IPS DF 19.7 (cell line): ENCODE measurements around the gene ADARB2.
"Not testable (repeated sequence)": the region's sequence is repeated elsewhere in the genome, so short reads cannot be mapped to it uniquely, and the experiment has no call there.

Source experiments
- DNase-seq: peaks from one replicate; pipeline ENCODE4 v3.0.0-alpha.2; 2013; ENCODE audit warnings: low read depth, low spot score

The ADARB2 gene

DNA sequence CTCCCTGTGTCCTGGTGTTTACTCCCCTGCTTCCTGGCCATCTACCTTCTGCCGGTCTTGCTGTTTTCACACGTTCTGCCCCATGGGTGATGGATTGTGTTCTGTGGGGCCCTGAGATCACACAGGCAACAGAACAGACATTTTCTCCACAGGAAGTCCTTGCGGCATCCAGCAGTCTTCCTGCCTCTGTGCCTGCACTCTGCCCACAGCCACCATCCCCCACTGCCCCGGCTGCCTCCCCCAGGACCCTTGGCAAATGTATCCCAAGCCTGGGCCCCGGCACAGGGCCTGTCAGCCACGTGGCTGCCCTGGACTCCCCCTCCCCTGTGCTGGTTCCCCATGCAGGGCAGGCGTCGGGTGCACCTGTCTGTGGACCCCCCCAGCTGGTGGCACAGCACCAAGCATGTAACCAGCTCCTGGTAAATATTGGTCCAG, 497.0 kb downstream of the ADARB2 start:
- peak; percentile 50 for DNase-seq

DNA sequence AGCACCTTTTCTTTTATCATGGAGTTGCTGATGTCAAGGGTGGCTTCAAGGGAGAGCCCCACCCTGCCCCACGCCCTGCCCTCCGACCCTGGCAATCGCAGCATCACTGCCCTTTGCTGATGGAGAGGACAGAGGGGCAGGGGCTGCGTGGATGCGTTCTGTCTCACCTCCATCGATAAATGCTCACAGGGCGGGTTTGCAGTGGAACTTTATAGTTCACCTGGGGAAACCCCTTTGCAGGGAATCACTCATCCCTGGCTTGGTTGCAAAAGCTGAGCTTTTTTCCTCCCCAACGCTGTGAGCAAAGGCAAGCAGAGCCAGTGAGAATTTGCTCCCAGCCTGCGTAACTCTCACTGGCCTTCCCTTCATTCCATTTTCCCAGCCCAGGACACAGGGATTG, 504.3 kb downstream of the ADARB2 start:
- no peak for DNase-seq

DNA sequence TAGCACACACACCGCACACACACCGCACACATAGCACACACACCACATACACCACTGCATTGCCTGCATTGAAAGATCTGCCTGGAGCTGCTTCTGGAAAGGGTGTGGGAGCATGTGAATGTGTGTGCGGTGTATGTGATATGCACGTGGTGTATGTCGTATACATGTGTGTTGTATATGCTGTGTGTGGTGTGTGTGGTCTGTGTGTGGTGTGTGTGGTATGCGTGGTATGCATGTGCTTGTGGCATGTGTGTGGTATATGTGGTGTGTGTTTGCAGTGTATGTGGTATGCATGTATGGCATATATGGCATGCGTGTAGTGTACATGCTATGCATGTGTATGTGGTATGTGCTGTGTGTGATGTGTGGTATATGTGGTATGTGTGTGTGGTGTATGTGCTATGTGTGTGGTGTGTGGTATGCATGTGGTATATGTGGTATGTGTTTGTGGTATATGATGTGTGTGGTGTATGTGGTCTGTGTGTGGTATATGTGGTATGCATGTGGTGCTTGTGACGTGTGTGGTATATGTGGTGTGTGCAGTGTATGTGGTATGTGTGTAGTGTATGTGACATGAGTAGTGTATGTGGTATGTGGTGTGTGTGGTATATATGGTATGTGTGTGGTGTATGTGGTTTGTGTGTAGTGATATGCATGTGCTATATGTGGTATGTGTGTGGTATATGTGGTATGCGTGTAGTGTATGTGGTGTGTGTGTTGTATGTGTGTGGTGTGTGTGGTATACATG, 505.0 kb downstream of the ADARB2 start:
- DNase-seq = no peak

DNA sequence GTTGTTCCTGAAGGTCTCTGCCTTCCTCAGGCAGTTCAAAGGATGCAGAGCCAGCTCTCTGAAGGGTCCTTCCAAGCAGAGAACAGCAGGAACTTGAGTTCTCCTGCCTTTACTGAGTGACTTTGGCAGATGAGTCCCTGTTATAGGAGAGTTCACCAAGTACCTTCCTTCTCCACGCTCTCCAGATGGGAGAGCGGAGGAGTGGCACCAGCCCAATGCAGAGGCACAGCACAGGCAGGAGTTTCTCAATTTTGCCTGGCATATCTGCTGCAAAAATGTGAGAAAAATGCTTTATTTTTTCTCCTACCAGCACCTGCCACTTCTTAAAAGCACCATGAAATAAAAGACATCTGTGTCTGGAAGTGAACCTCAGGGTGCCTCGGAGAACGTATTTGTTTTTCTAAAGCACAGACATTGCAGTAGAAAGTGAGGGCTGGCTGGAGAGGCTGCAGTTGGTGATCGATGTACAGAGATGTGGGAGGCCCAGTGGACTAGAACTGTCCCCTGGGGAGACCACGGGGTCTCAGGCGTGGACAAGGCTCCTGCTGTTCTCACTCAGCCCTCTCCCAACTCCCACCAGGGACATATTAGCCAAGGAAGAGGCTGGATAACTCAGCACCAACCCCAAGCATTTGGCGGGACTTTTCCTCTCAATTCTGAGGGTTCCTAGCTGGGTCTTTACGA, 506.6 kb downstream of the ADARB2 start:
- no peak for DNase-seq

DNA sequence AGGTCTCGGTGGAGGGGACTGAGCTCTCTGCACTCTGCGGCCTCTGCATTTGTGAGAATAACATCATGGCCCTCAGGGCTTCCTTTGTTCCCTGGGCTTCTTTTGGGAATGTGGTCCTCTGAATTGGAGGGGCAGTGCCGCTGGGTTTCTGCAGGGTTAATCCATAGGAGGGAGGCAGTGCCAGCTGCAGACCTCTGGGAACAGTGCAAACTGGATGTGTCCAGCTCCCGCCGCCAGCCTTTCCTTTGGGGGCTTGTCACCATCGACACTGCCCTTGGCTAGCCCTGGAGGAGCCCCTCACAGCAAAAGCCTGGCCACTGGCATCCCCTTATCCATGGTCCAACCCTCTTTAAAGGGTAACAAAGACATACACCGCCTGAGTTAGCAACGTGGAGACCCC, 507.2 kb downstream of the ADARB2 start:
- no peak for DNase-seq

DNA sequence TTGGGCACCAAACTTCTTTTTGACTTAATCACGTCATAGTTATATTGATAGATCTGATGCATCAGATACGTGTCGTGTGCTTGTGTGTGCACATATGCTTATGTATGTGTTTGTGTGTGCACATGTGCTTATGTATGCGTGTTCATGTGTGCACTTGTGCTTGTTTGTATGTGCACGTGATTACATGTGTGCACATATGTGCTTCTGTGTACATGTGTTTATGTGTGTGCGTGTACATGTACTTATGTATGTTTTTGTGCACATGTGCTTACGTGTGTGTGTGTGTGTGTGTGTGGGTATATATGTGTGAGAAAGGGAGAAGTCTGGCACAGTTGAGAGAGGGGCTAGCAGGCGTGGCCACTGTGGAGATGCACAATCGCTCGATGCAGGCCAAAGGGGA, 507.8 kb downstream of the ADARB2 start:
- DNase-seq = no peak

DNA sequence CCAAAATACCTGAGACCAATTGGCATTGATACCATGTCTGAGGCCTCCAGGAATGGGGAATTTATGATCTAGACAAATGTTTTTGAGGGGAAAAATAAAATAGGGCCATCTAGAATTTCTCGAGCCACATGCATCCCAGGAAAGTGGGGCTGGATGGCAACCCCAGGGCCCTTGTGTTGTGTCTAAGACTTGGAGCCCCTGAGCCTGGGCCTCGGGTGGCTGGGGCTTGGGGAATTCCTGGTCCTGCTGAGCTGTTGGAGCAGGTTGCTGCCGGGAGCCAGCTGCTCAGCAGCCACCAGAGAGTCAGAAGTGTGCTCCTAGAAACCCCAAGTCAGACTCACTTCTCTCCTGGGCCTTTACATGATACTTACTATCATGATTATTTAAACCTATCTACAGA, 508.2 kb downstream of the ADARB2 start:
- no peak for DNase-seq

DNA sequence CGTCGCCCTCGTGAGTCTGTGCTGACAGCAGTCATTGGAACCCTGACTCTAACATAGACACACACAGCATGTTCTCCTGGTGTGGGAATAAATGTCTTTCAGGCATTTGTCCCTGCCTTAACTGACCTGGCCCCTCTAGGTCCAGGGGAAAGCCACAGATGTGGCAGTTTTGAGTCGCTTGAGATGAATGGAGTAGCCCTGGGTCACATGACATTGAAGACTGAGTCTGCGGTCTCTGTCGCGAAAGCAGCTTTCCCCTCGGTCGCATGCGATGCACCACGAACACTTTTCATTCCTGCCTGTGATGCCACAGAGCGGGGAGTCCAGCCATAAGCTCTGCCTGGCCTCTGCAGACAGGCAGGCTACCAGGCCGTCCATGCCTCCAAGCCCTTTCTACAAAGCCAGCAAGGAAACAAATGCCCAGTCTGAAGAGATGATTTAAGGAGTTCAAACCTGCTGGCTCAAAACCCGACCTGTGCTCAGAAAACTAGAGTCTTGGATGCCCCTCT, 508.8 kb downstream of the ADARB2 start:
- no peak for DNase-seq

DNA sequence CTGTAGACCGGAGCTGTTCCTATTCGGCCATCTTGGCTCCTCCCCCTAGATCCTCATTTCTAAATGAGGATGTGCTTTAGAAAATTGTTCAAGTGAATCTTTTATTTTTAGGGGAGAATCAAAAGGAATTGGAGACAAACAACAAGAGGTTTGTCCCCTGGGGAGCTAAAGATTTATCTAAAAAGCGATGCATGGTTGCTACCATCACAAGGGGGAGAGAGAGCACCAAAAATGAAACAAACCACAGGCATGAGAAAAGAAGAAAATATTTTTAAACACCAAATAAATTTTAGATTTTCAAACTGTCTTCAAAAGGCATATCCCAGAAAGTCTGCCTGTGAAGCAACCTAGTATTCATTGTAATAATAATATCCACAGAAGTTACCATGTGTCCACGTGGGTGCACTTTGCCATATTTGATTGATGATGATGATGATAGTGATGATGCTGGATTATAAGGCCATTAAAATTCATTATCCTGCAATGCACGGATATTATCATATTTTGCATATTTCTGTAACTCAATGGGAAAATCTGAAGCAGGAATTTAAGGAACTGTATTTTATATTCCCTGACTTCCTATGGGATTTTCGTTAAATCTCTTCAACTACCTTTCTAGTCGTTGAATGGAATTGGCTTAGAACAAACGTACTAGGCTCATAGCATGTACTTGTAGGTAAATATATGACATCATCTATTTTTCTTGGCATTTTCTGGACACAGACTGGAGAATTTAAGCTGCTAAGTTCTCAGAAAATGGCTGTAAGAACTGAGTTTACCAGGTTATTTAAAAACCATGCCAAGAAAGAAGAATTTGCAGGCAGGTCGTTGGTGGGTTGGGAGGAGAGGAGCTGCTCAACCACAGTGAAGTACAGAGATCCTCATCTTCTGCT, 509.6 kb downstream of the ADARB2 start:
- no peak for DNase-seq

DNA sequence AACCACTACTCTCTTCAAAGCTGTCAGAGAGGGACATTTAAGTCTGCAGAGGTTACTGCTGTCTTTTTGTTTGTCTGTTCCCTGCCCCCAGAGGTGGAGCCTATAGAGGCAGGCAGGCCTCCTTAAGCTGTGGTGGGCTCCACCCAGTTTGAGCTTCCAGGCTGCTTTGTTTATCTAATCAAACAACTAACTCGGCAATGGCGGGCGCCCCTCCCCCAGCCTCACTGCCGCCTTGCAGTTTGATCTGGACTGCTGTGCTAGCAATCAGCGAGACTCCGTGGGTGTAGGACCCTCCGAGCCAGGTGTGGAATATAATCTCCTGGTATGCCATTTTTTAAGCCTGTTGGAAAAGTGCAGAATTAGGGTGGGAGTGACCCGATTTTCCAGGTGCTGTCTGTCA, 510.4 kb downstream of the ADARB2 start:
- not testable (repeated sequence) for DNase-seq

DNA sequence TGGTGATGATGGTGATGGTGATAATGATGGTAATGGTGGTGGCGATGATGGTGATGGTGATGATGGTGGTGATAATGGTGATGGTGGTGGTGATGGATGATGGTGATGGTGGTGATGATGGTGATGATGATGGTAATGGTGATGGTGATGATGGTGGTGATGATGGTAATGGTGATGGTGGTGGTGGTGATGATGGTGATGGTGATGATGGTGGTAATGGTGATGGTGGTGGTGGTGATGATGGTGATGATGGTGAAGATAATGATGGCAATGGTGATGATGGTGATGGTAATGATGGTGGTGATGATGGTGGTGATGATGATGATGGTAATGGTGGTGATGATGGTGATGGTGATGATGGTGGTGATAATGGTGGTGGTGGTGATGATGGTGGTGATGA, 517.5 kb downstream of the ADARB2 start:
- DNase-seq = not testable (repeated sequence)

DNA sequence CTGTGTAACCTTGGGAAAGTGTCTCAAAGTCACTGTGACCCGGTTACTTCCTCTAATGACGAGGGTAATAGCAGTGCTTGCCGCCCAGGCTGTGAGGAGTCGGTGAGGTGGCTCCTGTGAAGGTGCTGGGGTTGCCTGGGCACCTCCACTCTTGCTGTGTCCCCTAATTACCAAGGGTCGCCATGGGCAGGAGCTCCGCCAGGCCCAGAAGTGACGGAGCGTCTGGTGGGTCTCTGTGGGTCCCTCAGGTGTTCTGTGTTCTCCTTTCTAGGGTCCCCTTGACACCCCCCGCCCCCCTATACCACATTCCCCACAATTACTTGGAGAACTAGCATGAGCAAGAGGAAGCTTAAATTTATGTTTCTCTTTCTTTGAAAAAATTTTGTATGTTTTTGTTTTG, 519.7 kb downstream of the ADARB2 start:
- DNase-seq = no peak

DNA sequence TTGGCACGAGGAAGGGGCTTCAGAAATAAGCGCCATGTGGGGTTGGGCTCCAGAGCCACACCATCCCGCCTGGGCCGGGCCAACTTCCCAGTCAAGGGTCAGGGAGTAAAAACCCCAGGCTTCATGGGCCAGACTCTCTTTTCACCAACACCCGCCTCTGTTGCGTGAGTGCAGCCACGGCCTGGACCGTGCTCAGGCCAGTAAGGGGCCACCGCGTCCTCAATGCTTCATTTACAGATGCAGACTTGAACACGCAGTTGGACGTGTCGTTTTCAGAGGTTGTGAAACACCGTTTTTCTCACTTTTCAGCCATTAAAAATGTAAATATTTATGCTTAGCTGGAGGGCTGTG, 520.1 kb downstream of the ADARB2 start:
- no peak for DNase-seq

DNA sequence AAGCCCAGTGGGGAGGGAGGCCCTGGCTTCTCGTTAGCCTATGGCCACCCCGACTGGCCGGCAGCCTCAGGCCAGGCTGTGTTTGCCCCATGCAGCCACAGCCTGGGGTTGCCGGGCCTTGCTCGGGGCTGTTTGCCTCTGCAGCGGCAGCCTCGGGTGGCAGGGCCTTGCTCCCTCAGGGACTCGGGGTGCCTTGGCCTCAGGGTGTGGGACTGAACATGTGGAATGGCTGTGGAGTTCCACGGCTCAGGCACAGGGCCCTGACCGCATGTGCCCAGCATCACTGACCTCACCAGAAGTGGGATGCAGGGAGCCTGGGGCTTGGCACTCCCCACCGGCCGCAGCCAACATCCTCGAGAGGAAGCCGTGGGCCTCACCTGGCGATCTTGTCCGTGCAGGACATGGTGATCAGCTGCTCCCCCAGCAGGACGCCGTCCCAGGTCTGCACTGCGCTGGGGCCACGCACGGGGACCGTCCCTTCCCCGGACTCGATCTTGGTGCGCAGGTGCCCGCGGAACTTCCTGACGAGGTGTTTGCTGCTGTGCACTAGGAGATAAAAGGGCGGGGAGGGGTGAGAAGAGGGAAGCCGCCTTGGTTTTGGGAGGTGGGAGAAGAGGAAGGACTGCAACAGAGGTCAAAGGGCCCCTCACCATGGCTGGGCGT, 520.6 kb downstream of the ADARB2 start:
- no peak for DNase-seq

DNA sequence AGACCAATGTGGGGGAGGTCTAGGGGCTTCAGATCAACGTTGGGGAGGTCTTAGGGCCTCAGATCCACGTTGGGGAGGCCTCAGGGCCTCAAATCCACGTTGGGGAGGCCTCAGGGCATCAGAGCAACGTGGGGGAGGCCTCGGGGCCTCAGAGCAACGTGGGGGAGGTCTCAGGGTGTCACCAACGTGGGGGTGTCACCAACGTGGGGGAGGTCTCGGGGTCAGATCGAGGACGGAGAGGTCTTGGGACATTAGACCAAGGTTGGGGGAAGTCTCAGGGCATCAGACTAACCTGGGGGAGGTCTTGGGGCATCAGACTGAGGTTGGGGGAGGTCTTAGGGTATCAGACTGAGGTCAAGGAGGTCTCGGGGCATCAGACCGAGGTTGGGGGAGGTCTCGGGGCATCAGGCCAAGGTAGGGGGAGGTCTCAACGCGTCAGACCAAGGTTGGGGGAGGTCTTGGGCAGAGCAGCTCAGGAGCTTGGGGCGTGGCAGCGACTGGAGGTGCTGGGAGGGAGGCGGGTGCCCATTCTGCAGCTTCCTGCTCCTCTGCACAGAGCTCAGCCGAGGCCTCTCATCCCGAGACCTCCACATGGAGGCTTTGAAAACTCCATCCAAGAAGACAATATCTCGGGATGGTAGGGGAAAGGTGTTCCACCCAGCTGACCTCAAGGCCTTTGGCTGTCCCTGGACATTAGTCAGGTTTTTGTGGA, 521.3 kb downstream of the ADARB2 start:
- DNase-seq = no peak

DNA sequence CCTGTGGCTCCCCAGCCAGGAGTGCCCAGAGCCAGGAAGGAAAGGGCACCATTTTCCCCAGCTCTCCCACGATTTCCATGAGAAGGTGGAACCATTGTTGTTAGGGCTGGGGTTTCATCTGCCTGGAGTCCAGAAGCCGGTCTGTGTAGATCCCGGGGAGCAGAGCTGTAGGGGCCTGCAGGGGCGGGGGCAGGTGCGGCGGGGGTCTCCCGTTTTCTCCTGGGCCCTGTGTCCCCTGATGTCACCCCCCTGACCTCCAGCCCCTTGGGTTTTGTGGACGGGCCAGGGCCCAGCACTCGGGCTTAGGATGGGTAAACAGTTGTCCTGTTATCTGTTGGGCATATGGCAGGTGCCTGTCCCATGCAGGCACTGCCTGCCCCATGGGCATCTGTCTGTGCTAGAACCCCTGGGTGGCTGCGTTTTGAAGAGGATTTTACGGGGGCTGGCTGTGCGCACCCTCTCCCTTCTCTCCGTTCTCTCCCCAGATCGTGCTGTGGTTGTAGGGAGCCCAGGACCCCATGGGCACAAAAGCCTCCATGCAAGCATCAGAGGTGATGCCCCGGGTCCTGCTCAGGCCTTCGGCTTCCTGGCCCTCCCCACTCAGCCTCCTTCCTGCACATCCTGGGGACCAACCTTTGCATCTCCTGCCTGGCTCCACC, 522.3 kb downstream of the ADARB2 start:
- no peak for DNase-seq

DNA sequence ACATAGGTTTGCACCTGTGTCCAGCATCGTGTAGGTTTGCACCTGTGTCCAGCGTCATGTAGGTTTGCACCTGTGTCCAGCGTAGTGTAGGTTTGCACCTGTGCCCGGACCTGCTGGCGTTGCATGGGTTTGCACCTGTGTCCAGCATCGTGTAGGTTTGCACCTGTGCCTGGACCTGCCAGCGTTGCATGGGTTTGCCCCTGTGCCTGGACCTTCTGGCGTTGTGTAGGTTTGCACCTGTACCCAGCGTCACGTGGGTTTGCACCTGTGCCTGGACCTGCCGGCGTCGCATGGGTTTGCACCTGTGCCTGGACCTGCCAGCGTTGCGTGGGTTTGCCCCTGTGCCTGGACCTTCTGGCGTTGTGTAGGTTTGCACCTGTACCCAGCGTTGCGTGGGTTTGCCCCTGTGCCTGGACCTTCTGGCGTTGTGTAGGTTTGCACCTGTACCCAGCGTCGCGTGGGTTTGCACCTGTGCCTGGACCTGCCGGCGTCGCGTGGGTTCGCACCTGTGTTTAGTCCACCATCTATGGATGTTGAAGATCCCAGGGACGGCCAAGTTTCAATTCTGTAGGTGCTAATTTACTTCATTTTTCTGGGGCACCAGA, 523.2 kb downstream of the ADARB2 start:
- DNase-seq = no peak

DNA sequence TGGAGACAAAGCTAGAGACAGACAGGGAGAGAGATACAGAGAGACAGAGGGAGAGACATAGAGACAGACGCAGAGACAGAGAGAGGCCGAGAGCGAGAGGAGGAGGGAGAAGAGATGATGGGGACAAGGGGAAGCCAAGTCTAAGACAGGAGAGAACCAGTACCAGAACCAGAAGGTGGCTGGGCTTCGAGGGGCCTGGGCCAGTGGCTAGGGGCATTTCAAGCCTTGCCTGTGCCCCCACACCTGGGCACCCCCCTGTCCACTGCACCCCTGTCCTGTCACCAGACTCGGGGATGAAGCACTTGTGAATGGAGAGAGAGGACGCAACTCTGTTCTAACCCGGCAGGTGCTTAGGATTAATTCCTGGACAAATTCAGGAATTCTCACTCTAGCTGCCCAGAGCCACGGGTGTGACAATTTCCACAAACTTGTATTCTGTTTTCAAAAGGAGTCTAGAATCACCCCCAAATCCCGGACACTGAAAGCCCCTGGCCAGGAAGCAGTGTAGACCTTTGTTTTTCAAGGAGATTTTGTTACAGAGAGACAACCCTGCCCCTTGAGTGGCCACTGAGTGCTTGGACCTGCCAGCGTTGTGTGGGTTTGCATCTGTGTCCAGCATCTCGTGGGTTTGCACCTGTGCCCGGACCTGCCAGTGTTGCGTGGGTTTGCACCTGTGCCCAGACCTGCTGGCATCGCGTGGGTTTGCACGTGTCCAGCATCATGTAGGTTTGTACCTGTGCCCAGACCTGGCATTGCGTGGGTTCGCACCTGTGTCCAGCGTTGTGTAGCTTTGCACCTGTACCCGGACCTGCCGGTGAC, 523.9 kb downstream of the ADARB2 start:
- DNase-seq = no peak

DNA sequence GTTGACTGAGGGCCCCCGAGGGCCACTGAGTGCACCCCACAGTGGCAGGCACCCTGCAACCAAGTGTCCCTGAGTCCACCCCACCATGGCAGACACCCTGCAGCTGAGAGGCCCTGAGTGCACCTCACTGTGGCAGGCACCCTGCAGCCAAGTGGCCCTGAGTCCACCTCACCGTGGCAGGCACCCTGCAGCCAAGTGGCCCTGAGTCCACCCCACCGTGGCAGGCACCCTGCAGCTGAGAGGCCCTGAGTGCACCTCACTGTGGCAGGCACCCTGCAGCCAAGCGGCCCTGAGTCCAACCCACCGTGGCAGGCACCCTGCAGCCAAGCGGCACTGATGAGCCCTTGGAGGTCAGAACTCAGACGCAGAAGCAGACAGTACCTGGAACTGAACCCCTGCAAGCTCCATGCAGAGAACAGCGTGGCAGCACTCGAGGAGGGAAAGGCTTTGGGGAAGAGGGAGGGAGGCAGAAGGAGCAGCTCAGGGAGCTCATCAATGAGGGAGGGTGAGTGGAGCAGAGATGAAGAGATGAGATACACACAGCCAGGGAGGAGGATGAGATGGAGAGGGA, 524.7 kb downstream of the ADARB2 start:
- DNase-seq = no peak
